Sigmoid colon (tissue), 4 donors: ENCODE measurements around the gene TCP11.

Experiments
- EP300 ChIP-seq, 4 donors: sonication (generic); formaldehyde crosslinking; IDR thresholded peaks; one replicate each; pipeline ENCODE4 v1.6.1; 2017; ENCODE audit warnings: antibody characterized with exemption in 4 of 4
- TF ChIP-seq, protein P1 (sequence below), 4 experiments: fragments of 450-650 bp in 3 of 4; fragments of 200-600 bp in 1 of 4; IDR thresholded peaks; one replicate each; pipeline ENCODE4 v1.5.1; 2016 to 2019; ENCODE audit warnings: antibody characterized with exemption in 4 of 4, mild to moderate bottlenecking in 3 of 4, moderate library complexity in 2 of 4

DNA sequence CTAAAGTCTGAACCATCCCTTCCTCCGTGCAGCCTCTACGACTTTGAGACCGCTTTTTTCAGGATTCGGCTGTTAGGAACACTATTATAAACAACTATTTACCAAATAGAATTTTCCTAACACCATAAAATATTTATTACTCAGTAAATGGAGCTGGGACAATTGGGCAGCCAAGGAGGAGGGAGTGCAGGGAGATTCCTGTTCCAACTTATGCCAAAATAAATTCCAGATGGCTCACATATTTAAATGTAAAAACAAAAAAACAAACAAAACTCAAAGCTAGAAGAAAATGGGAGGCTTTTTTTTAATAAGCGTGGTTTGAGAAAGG is 48.1 kb downstream of the TCP11 start:
- TF ChIP-seq, protein P1, sequence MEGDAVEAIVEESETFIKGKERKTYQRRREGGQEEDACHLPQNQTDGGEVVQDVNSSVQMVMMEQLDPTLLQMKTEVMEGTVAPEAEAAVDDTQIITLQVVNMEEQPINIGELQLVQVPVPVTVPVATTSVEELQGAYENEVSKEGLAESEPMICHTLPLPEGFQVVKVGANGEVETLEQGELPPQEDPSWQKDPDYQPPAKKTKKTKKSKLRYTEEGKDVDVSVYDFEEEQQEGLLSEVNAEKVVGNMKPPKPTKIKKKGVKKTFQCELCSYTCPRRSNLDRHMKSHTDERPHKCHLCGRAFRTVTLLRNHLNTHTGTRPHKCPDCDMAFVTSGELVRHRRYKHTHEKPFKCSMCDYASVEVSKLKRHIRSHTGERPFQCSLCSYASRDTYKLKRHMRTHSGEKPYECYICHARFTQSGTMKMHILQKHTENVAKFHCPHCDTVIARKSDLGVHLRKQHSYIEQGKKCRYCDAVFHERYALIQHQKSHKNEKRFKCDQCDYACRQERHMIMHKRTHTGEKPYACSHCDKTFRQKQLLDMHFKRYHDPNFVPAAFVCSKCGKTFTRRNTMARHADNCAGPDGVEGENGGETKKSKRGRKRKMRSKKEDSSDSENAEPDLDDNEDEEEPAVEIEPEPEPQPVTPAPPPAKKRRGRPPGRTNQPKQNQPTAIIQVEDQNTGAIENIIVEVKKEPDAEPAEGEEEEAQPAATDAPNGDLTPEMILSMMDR (IDR thresholded peaks at IDR 0.05), result no peak
- TF ChIP-seq EP300 (IDR thresholded peaks at IDR 0.05), result no peak
